ENCODE data around the gene TM4SF1.

DNA sequence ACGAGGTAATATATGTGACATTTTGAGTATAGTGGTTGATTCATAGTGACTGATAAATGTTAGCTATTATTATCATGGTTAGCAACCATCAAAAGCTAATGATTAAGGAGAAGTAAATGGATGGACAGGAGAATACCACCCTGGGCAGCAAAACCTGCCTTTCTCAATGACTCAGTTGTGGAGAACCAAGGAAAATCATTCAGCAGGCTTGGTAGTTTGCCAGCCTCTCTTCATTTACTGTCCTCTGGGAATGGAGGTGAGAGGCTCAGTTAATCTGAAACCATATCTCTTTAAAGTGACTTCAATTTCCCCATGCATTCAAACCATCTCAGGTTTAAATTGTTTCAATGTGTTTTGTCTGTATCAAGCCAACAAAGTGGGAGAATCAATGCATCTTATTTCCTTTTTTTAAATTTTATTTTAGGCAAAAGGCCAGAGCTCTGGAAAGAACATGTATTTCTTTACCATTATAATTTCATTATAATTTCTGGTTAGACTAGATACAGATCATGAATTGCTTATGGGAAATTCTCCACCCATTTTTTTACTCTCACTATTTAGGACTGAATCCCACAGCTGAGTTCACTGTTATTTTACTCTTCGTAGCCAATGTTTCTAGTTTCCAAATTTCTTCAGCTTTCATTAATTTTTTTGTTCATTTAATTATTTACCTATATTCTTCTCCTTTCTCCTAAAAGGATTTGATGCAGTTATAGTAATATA, 46.7 kb downstream of the TM4SF1 start:
- TF ChIP-seq POLR2A (IDR thresholded peaks at IDR 0.05) = no peak
- TF ChIP-seq, protein P1, sequence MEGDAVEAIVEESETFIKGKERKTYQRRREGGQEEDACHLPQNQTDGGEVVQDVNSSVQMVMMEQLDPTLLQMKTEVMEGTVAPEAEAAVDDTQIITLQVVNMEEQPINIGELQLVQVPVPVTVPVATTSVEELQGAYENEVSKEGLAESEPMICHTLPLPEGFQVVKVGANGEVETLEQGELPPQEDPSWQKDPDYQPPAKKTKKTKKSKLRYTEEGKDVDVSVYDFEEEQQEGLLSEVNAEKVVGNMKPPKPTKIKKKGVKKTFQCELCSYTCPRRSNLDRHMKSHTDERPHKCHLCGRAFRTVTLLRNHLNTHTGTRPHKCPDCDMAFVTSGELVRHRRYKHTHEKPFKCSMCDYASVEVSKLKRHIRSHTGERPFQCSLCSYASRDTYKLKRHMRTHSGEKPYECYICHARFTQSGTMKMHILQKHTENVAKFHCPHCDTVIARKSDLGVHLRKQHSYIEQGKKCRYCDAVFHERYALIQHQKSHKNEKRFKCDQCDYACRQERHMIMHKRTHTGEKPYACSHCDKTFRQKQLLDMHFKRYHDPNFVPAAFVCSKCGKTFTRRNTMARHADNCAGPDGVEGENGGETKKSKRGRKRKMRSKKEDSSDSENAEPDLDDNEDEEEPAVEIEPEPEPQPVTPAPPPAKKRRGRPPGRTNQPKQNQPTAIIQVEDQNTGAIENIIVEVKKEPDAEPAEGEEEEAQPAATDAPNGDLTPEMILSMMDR (IDR thresholded peaks at IDR 0.05 in 8 of 11, conservative IDR thresholded peaks at IDR 0.05 in 3 of 11) = no peak

All from spleen (tissue), 7 donors.